Tibial artery (tissue), 4 donors: Measurements from ENCODE around the gene MOB3C.
A peak's percentile ranks its signal among the peaks of the same experiment; 100 is the strongest.

Experiments
- DNase-seq, 2 donors: peaks; one replicate each; pipeline ENCODE4 v3.0.0-alpha.2; 2019
- H3K27ac ChIP-seq, 2 donors: fragments of 200-600 bp; sonication (generic) in 1 of 2; 1 replicate in 1 of 2; 2 replicates in 1 of 2; pipeline ENCODE4 v1.5.1; 2018 to 2019; ENCODE audit warnings: mild to moderate bottlenecking in 1 of 2
- H3K27me3 ChIP-seq, 2 donors: fragments of 200-600 bp; sonication (generic) in 1 of 2; one replicate each; pipeline versions ENCODE4 v1.5.1 to v1.6.0; 2016 to 2019
- H3K36me3 ChIP-seq, 3 donors: fragments of 200-600 bp; sonication (generic) in 2 of 3; one replicate each; pipeline ENCODE4 v1.5.1; 2016 to 2019; ENCODE audit warnings: mild to moderate bottlenecking in 2 of 3
- H3K4me1 ChIP-seq, 4 donors: fragments of 200-600 bp; sonication (generic) in 2 of 4; 1 replicate in 3 of 4; 2 replicates in 1 of 4; pipeline ENCODE4 v1.5.1; 2016 to 2019
- H3K4me3 ChIP-seq, 2 donors: fragments of 200-600 bp; sonication (generic) in 1 of 2; 1 replicate in 1 of 2; 2 replicates in 1 of 2; pipeline ENCODE4 v1.5.1; 2018 to 2019; ENCODE audit warnings: mild to moderate bottlenecking in 2 of 2
- H3K9me3 ChIP-seq, 3 donors: fragments of 200-600 bp; sonication (generic) in 1 of 3; one replicate each; pipeline ENCODE4 v1.5.1; 2016 to 2019
- intact Hi-C: fragments of 100-400 bp; cut with DNase I; formaldehyde crosslinking; loops from one replicate; pipeline ENCODE4 v1.15.0; 2023; ENCODE audit warnings: low total_unique reads
- TF ChIP-seq, protein P1 (sequence below), 2 experiments: fragments of 200-600 bp in 1 of 2; fragments of 450-650 bp in 1 of 2; IDR thresholded peaks; one replicate each; pipeline ENCODE4 v1.5.1; 2017 to 2019; ENCODE audit warnings: antibody characterized with exemption in 2 of 2, mild to moderate bottlenecking in 1 of 2, moderate library complexity in 1 of 2

Gene MOB3C

DNA sequence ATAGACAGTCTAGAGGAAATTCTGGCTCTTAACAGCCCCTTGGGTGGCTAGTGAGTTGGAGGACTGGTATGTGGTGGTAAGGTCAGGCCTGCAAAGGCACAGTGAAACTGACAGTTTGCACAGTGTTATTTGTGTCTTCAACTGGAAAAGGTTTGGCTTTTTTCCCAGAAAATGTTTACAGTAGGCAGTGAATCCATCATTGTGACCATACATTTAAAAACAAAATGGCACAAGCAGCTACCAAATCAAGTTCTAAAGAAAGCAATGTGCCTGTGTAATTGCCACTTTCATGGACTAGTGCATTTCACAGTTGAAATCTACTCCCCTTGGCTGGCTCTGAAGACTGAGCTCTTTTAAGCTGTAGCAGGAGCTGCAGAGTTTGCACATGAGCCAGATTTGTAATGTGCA, 26.8 kb upstream of the MOB3C start:
- H3K4me3 ChIP-seq = no peak overlapping the region
- no peaks in the 10 kb centered on the region for H3K9me3 ChIP-seq
- TF ChIP-seq, protein P1, sequence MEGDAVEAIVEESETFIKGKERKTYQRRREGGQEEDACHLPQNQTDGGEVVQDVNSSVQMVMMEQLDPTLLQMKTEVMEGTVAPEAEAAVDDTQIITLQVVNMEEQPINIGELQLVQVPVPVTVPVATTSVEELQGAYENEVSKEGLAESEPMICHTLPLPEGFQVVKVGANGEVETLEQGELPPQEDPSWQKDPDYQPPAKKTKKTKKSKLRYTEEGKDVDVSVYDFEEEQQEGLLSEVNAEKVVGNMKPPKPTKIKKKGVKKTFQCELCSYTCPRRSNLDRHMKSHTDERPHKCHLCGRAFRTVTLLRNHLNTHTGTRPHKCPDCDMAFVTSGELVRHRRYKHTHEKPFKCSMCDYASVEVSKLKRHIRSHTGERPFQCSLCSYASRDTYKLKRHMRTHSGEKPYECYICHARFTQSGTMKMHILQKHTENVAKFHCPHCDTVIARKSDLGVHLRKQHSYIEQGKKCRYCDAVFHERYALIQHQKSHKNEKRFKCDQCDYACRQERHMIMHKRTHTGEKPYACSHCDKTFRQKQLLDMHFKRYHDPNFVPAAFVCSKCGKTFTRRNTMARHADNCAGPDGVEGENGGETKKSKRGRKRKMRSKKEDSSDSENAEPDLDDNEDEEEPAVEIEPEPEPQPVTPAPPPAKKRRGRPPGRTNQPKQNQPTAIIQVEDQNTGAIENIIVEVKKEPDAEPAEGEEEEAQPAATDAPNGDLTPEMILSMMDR (IDR thresholded peaks at IDR 0.05) = no peak
- no peak for DNase-seq
- peaks cover 9 to 38% (median 24%) of the 10 kb centered on the region in 3 donors for H3K36me3 ChIP-seq
- no peaks in the 10 kb centered on the region for H3K27me3 ChIP-seq
- intact Hi-C loops = no loop called here
- H3K4me1 ChIP-seq = peaks cover 0 to 34% (median 1%) of the 10 kb centered on the region in 4 donors
- H3K27ac ChIP-seq = peak overlapping the region in 1 of 2 donors; percentile 40

- DNase-seq = no peak
- TF ChIP-seq, protein P1 (IDR thresholded peaks at IDR 0.05) = no peak
- no peak overlapping the region for H3K4me3 ChIP-seq
- peak overlapping the region in 1 of 2 donors; percentile 40 for H3K27ac ChIP-seq
- H3K4me1 ChIP-seq = peaks cover 0 to 46% (median 9%) of the 10 kb centered on the region in 4 donors
- H3K36me3 ChIP-seq = peaks cover 9 to 26% (median 17%) of the 10 kb centered on the region in 3 donors
- H3K27me3 ChIP-seq = no peaks in the 10 kb centered on the region
- no peaks in the 10 kb centered on the region for H3K9me3 ChIP-seq
- intact Hi-C loops = no loop called here
Measured at GRCh38 chr1:46642115-46642680, 25.6 kb upstream of the MOB3C start.

DNA sequence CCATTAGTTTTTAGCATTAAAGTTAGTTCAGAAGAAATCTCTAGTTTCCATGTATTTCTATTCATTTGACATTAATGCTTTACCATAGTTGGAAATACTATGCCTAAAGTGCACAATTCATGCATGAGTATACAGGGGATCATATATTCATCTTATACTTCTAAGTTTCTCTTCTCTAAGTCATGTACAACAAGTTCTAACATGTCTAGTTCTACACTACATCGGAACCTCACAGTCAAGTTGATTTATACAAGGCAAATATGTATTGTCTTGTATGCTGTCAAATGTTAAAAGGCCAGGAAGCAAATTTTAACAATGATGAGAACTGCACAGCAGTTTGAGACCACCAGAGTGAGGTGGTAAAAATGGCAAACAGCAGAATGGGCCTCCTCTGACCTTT, 22.9 kb upstream of the MOB3C start:
- Histone ChIP-seq H3K27me3 (no peaks in the 10 kb centered on the region), H3K9me3 (no peaks in the 10 kb centered on the region), H3K36me3 (peaks cover 20 to 42% (median 39%) of the 10 kb centered on the region in 3 donors), H3K27ac (peak overlapping the region in 1 of 2 donors; percentile 27), H3K4me1 (peaks cover 0 to 53% (median 14%) of the 10 kb centered on the region in 4 donors), H3K4me3 (no peak overlapping the region)
- TF ChIP-seq, protein P1 (IDR thresholded peaks at IDR 0.05) = no peak
- no peak for DNase-seq
- intact Hi-C loops = no loop called here

GRCh38 chr1:46638921-46639320, 22.3 kb upstream of the MOB3C start:
- TF ChIP-seq, protein P1 (IDR thresholded peaks at IDR 0.05) = no peak
- peaks cover 25 to 48% (median 46%) of the 10 kb centered on the region in 3 donors for H3K36me3 ChIP-seq
- DNase-seq = no peak
- no peak overlapping the region for H3K4me3 ChIP-seq
- intact Hi-C loops = no loop called here
- H3K4me1 ChIP-seq = peaks cover 0 to 53% (median 14%) of the 10 kb centered on the region in 4 donors
- no peaks in the 10 kb centered on the region for H3K9me3 ChIP-seq
- peak overlapping the region in 1 of 2 donors; percentile 27 for H3K27ac ChIP-seq
- H3K27me3 ChIP-seq = no peaks in the 10 kb centered on the region

DNA sequence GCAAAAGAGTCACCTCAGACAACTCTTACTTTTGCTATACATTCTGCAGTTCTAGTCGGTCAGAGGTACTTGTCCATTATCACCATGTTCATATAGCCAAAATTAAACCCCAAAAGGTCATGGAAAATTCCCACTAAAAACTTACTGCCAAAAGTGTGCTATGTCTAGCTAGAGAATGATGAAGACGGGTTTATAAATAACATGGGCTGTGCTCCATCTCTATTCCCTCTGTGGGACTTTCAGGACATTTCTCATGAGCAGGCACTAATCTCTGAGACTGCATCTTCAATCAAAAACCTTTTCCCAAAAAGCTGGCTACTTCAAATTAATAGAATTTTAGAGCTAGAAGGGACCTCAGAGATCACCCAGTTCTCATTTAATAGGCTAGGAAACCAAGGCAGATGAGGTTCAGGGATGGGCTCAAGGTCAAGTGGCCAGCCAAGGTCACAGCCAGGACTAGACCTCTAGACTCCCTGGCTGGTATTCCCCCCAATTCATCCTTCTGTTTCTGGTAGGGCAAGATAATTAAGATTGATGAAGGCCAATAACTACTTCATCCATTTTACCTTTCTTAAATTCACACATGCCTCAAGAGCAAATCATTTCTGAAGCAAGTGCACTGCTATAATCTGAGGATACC, 21.0 kb upstream of the MOB3C start:
- intact Hi-C loops = no loop called here
- H3K27me3 ChIP-seq = no peaks in the 10 kb centered on the region
- no peak overlapping the region for H3K4me3 ChIP-seq
- peaks cover 0 to 40% (median 13%) of the 10 kb centered on the region in 4 donors for H3K4me1 ChIP-seq
- DNase-seq = no peak
- TF ChIP-seq, protein P1 (IDR thresholded peaks at IDR 0.05) = no peak
- peaks cover 33 to 53% (median 49%) of the 10 kb centered on the region in 3 donors for H3K36me3 ChIP-seq
- H3K9me3 ChIP-seq = no peaks in the 10 kb centered on the region
- H3K27ac ChIP-seq = peak overlapping the region; percentile 66 to 74
